Kidney epithelial cell (primary cell): ENCODE results near the gene BAHCC1. TPM values are rescaled to one million over a fixed set of nuclear protein-coding genes. Genes with fewer than 3 reads are reported as not detected.

Experiments used
- DNase-seq: peaks from one replicate; pipeline ENCODE4 v3.0.0-alpha.2; 2010; ENCODE audit warnings: low read depth
- H3K27me3 ChIP-seq: 2 replicates; pipeline ENCODE4 v1.6.0; 2011; ENCODE audit warnings: low read length; ENCODE audit not compliant: control insufficient read depth, insufficient read depth
- H3K36me3 ChIP-seq: 2 replicates; pipeline ENCODE4 v1.5.1; 2011; ENCODE audit warnings: low read length; ENCODE audit not compliant: control insufficient read depth, insufficient read depth
- H3K4me3 ChIP-seq: 2 replicates; pipeline ENCODE4 v1.5.1; 2011; ENCODE audit warnings: low read depth, mild to moderate bottlenecking, control low read depth, low read length
- total RNA-seq: library from RNA; depleted of rRNA; stranded (reverse); fragments of >200 nt; gene quantifications from 2 replicates; pipeline ENCODE4 v1.2.3, GENCODE V29; 2015
- TF ChIP-seq, protein P1 (sequence below): IDR thresholded peaks from 2 replicates; pipeline ENCODE4 v1.5.1; 2011; ENCODE audit warnings: mild to moderate bottlenecking, moderate library complexity, low read length, control low read depth, inconsistent platforms; ENCODE audit not compliant: insufficient read depth, poor library complexity, severe bottlenecking

BAHCC1 gene
- total RNA-seq, 1 donor from 2014 or later = 6.6 TPM

DNA sequence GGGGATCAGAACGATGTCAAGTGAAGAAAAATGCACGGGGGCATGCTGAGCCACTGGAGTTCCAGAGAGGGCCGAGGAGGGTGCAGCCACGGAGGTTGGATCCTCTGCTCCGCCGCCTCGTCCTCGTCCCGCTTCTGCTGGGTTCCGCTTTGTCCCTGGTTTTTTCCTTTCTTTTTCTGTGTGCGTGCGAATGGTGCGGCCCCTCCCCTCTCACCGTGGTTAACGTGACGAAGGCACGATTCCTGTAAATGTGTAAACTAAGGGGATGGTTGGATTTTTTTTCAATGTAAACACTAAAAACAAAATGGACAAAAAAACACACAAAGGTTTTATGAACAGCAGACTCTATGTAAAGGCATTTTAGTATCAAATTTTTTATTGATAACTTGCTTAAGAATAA, 70.7 kb downstream of the BAHCC1 start:
- no peak for DNase-seq
- no peak overlapping the region for H3K4me3 ChIP-seq
- TF ChIP-seq, protein P1, sequence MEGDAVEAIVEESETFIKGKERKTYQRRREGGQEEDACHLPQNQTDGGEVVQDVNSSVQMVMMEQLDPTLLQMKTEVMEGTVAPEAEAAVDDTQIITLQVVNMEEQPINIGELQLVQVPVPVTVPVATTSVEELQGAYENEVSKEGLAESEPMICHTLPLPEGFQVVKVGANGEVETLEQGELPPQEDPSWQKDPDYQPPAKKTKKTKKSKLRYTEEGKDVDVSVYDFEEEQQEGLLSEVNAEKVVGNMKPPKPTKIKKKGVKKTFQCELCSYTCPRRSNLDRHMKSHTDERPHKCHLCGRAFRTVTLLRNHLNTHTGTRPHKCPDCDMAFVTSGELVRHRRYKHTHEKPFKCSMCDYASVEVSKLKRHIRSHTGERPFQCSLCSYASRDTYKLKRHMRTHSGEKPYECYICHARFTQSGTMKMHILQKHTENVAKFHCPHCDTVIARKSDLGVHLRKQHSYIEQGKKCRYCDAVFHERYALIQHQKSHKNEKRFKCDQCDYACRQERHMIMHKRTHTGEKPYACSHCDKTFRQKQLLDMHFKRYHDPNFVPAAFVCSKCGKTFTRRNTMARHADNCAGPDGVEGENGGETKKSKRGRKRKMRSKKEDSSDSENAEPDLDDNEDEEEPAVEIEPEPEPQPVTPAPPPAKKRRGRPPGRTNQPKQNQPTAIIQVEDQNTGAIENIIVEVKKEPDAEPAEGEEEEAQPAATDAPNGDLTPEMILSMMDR = no peak
- H3K27me3 ChIP-seq = no peaks in the 10 kb centered on the region
- no peaks in the 10 kb centered on the region for H3K36me3 ChIP-seq

DNA sequence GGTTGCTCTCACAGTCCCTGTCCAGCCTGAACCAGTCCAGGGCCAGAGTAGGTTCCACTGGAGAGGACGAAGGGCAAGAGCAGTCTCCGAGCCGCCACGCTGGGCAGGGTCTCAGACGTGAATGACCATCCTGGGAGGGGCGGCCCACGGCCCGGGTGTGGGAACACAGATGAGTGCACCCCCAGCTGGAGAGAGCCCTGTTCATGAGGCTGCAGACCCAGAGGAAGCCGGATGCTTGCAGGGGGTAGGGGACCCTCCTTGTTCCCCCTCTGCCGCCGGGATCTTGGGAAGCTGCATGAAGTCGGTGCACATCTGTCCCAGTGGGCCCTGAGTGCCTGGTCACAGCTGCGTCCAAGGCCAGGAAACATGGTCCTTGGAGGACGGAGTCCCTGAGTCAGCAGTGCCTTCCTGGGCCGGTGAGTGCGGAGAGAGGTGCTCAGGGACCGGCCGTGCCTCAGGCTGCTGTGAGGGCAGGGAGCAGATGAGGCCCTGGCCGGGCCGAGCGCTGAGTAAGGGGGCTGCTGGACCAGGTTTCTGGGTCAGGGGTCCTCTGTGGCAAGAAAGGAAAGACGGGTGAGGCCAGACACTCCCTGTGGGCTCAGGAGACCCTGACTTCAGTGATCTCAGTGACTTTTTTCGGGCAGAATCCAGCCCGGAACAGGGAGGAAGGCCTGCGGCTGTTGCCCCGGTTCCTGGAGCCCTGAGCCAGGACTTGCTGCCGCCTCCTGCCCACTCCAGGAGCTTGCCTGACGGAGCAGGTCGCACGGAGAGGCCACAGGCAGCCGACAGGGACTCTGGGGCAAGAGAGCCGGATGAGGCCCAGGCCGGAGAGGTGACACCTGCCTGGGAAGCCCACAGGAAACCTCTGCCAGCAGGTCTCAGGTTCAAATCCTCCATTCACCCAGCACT, 71.6 kb downstream of the BAHCC1 start:
- Histone ChIP-seq H3K36me3 (no peaks in the 10 kb centered on the region), H3K27me3 (no peaks in the 10 kb centered on the region), H3K4me3 (no peak overlapping the region)
- TF ChIP-seq, protein P1 = no peak
- no peak for DNase-seq

DNA sequence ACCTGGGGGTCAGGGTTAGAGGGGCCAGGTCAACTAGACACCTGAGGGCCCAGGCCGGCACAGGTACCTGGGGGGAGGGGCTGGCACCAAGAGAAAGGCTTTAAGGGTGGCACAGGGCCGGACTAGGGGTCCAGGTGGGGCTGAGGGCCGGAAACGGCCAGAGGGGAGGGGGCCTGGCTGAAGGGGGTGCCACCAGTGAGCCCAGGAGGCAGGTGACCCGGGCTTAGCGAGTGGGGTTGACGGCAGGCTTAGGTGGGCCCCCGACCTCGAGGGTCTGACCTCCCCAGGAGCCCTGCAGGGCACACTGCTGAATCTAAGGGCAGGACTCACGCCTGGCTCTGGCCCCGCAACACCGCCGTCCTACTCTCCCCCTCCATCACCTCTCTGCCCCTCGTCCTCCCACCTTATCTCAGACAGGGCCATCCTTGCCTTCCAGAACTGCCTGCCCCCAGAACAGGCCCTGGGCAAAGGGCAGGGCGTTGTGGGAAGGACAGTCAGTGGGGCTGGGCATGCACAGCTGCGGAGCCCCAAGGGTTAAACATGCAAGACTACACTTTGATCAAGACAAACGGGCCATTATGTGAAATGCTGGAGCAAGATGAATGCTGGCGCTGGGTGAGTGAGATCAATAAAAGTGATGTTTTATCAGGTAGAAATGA, 73.0 kb downstream of the BAHCC1 start:
- no peak overlapping the region for H3K4me3 ChIP-seq
- H3K36me3 ChIP-seq = no peaks in the 10 kb centered on the region
- H3K27me3 ChIP-seq = no peaks in the 10 kb centered on the region
- TF ChIP-seq, protein P1 = no peak
- DNase-seq = no peak

DNA sequence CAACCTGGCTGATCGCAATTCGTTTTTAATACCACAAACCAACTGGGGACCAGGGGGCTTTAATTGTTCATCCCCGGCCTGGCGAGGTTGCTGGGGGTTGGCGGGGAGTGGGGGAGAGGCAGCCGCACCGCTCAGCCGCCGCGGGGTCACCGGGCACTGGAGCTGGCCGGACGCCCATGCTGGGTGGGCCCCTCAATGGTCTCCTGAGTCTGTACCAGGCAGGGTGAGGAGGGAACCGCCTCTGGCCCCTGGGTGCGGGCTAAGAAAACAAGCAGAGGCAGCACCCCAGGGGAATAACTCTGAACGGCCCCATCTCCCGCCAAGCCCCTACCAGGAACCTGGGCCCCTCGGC, 73.5 kb downstream of the BAHCC1 start:
- H3K4me3 ChIP-seq = no peak overlapping the region
- no peaks in the 10 kb centered on the region for H3K27me3 ChIP-seq
- TF ChIP-seq, protein P1 = no peak
- H3K36me3 ChIP-seq = no peaks in the 10 kb centered on the region
- DNase-seq = no peak

DNA sequence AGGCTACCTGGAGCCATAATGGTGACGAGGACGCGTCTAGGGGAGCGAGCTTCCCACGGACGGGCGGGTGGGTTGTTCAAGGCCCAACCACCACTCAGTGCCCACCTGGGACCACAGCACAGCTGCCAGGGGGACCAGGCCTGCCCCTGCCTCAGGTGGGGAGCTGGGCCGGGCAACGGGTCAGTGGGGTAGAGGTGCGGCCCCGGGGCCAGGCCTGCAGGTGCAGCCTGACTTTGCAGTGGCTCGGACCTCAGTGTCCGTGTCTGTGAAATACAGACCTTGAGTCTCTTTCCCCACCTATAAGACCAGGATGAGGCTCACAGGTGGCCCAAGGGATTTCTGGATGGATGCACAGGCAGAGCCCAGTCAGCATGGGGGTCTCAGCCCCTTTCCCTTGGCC, 74.0 kb downstream of the BAHCC1 start:
- no peaks in the 10 kb centered on the region for H3K27me3 ChIP-seq
- DNase-seq = no peak
- H3K4me3 ChIP-seq = no peak overlapping the region
- TF ChIP-seq, protein P1 = no peak
- H3K36me3 ChIP-seq = no peaks in the 10 kb centered on the region
